GM19238 (cell line): Measurements from ENCODE around the gene CCNC.

Experiments
- DNase-seq: peaks from one replicate; pipeline ENCODE4 v3.0.0; 2011; ENCODE audit warnings: low spot score; ENCODE audit not compliant: insufficient read length

Gene CCNC

GRCh38 chr6:99548706-99549105 lies 19.8 kb downstream of the CCNC start:
- DNase-seq = no peak

- no peak for DNase-seq
Observed at GRCh38 chr6:99547526-99547925, 20.9 kb downstream of the CCNC start.

- no peak for DNase-seq
Observed at GRCh38 chr6:99545442-99545841, 23.0 kb downstream of the CCNC start.

GRCh38 chr6:99543968-99544367 lies 24.5 kb downstream of the CCNC start:
- DNase-seq = no peak

GRCh38 chr6:99530627-99531026 lies 37.8 kb downstream of the CCNC start:
- no peak for DNase-seq

GRCh38 chr6:99522531-99522930 lies 45.9 kb downstream of the CCNC start:
- no peak for DNase-seq

GRCh38 chr6:99521633-99522151 lies 46.8 kb downstream of the CCNC start:
- no peak for DNase-seq

- DNase-seq = peak; percentile 65
Observed at GRCh38 chr6:99520855-99521632, 47.4 kb downstream of the CCNC start.

- no peak for DNase-seq
Observed at GRCh38 chr6:99519446-99519845, 49.0 kb downstream of the CCNC start.

- DNase-seq = no peak
Observed at GRCh38 chr6:99514089-99514488, 54.4 kb downstream of the CCNC start.

GRCh38 chr6:99512033-99512432 lies 56.4 kb downstream of the CCNC start:
- DNase-seq = no peak

GRCh38 chr6:99507648-99508047 lies 60.8 kb downstream of the CCNC start:
- DNase-seq = no peak

- no peak for DNase-seq
Observed at GRCh38 chr6:99501762-99502161, 66.7 kb downstream of the CCNC start.

- DNase-seq = no peak
Observed at GRCh38 chr6:99498421-99498820, 70.0 kb downstream of the CCNC start.

- DNase-seq = no peak
Observed at GRCh38 chr6:99495466-99495865, 73.0 kb downstream of the CCNC start.
